H1 (cell line): ENCODE measurements around the gene WDR64. TPM values are rescaled to one million over a fixed set of nuclear protein-coding genes. Genes with fewer than 3 reads are reported as not detected.

Experiments
- CHD7 ChIP-seq: fragments of 300-600 bp; sonication (generic); IDR thresholded peaks from 2 replicates; pipeline ENCODE4 v1.7.1; 2012; ENCODE audit warnings: low read length, moderate library complexity, mild to moderate bottlenecking, inconsistent platforms; ENCODE audit not compliant: insufficient replicate concordance
- CTCF ChIP-seq, 3 experiments: IDR thresholded peaks; 1 replicate in 2 of 3; 2 replicates in 1 of 3; pipeline versions ENCODE4 v1.5.1 to v1.6.1; 2011; ENCODE audit warnings: low read length in 3 of 3, mild to moderate bottlenecking in 3 of 3, inconsistent platforms in 2 of 3, low read depth in 1 of 3, moderate library complexity in 1 of 3; ENCODE audit not compliant: insufficient read depth in 1 of 3; ENCODE audit errors: control extremely low read depth in 1 of 3
- polyA plus RNA-seq, 7 experiments: library from polyadenylated mRNA; depleted of rRNA in 3 of 7; stranded (reverse) in 5 of 7; unstranded in 2 of 7; fragments of >200 nt in 5 of 7; fragments of 200-250 nt in 2 of 7; gene quantifications; 1 replicate in 5 of 7; 2 replicates in 1 of 7; 4 replicates in 1 of 7; pipeline versions ENCODE4 v1.2.1 to v1.2.3, GENCODE V29; 2011 to 2013; ENCODE audit warnings: missing spikeins in 2 of 7, mixed read lengths in 2 of 7
- total RNA-seq: library from RNA; stranded (reverse); fragmentation: NEBNext Ultra II Directional; extraction: Animal tissue kit (Norgen Biotek cat#: 25700); gene quantifications from 2 replicates; pipeline ENCODE4 v1.2.1, GENCODE V29; 2021
- TF ChIP-seq, protein P1 (sequence below): IDR thresholded peaks from 2 replicates; pipeline ENCODE4 v1.6.1; 2012; ENCODE audit warnings: inconsistent platforms

The WDR64 gene
- total and polyA plus RNA-seq, 2 of the 8 experiments (the other 6 are each of a cell fraction or from before 2014, with no cell fraction given) = 0.02 TPM; not detected in 1

GRCh38 chr1:241717975-241718374 is 65.9 kb downstream of the WDR64 start (continued):
- TF ChIP-seq CHD7 = no peak
- TF ChIP-seq, protein P1, sequence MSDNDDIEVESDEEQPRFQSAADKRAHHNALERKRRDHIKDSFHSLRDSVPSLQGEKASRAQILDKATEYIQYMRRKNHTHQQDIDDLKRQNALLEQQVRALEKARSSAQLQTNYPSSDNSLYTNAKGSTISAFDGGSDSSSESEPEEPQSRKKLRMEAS = no peak
- TF ChIP-seq CTCF (IDR thresholded peaks at IDR 0.05; ENCODE audit: control extremely low read depth in 1 of 3, insufficient read depth in 1 of 3, low read depth in 1 of 3, low read length in 3 of 3) = no peak
